Activated naive CD4-positive, alpha-beta T cell treated with anti-CD3 and anti-CD28 coated beads, Interleukin-2, amount 10 ng/mL, durations not matched to agents 7 days and 5 days (primary cell): Measurements from ENCODE around the gene ZNF277.
"Not testable (repeated sequence)": the region's sequence is repeated elsewhere in the genome, so short reads cannot be mapped to it uniquely, and the experiment has no call there.

Experiments
- CTCF ChIA-PET: fragments of 350-600 bp; sonication (Branson Sonifier 250); formaldehyde crosslinking; loops from one replicate; lab custom pipeline; 2021; ENCODE audit warnings: antibody characterized with exemption; lab: Charles Lee
- DNase-seq: peaks from one replicate; pipeline ENCODE4 v3.0.0-alpha.2; 2020
- H3K27ac Mint-ChIP-seq: one replicate; pipeline ENCODE4 v1.8.0; 2021; ENCODE audit warnings: mild to moderate bottlenecking, moderate library complexity, mixed read lengths
- H3K27me3 Mint-ChIP-seq: one replicate; pipeline ENCODE4 v1.8.0; 2021; ENCODE audit warnings: mild to moderate bottlenecking, mixed read lengths
- H3K36me3 Mint-ChIP-seq: one replicate; pipeline ENCODE4 v1.8.0; 2021; ENCODE audit warnings: mixed read lengths
- H3K4me1 Mint-ChIP-seq: one replicate; pipeline ENCODE4 v1.8.0; 2021; ENCODE audit warnings: mixed read lengths
- H3K4me3 Mint-ChIP-seq: one replicate; pipeline ENCODE4 v1.8.0; 2021; ENCODE audit warnings: mild to moderate bottlenecking, moderate library complexity, mixed read lengths
- H3K9me3 Mint-ChIP-seq: one replicate; pipeline ENCODE4 v1.8.0; 2021; ENCODE audit warnings: mixed read lengths

The ZNF277 gene

GRCh38 chr7:112391079-112391821, 184.8 kb downstream of the ZNF277 start:
- CTCF ChIA-PET, H3K36me3 Mint-ChIP-seq, H3K4me1 Mint-ChIP-seq, H3K27ac Mint-ChIP-seq, H3K9me3 Mint-ChIP-seq: not testable (repeated sequence)
- peak; percentile 61 for DNase-seq
- Mint-ChIP-seq H3K4me3 (peak overlapping the region; percentile 76), H3K27me3 (peaks cover 12% of the 10 kb centered on the region)

DNA sequence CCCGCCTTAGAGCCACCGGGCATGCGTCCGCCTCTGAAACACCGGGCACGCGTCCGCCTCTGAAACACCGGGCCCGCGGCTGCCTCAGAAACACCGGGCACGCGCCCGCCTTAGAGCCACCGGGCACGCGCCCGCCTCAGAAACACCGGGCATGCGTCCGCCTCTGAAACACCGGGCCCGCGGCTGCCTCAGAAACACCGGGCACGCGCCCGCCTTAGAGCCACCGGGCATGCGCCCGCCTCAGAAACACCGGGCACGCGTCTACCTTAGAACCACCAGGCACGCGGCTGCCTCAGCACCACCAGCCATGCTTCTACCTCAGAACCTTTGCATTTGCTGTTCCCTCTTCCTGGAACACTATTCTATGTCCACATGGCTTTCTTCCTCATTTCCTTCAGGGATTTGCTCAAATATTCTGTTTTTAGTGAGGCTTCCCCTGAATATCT, 185.4 kb downstream of the ZNF277 start:
- H3K27ac Mint-ChIP-seq, result peak overlapping the region; percentile 74
- H3K4me1 Mint-ChIP-seq, H3K9me3 Mint-ChIP-seq, CTCF ChIA-PET, H3K36me3 Mint-ChIP-seq: not testable (repeated sequence)
- peak overlapping the region; percentile 76 for H3K4me3 Mint-ChIP-seq
- H3K27me3 Mint-ChIP-seq, result peaks cover 13% of the 10 kb centered on the region
- peak; percentile 71 for DNase-seq
